K562 (cell line): Measurements from ENCODE around the gene BCL2L13. TPM values are rescaled to one million over a fixed set of nuclear protein-coding genes. Genes with fewer than 3 reads are reported as not detected.

Experiments used
- ATAC-seq: fragments of 200-7000 bp; cut with Tn5 transposase; 3 replicates; pipeline ENCODE4 v1.9.1; 2020; ENCODE audit warnings: moderate library complexity
- BruUV-seq: library from RNA; stranded (reverse); fragments of 400-500 nt; replicated peaks from 2 replicates; lab custom pipeline; 2021; lab: Mats Ljungman, UMichigan
- CTCF ChIA-PET: fragments of 300-600 bp; formaldehyde crosslinking; extraction: SDS; loops from one replicate; lab custom pipeline; 2021; ENCODE audit warnings: low intra/inter-chr PET ratio; lab: Yijun Ruan, JAX
- POLR2A ChIA-PET: fragments of 300-600, 350-650 bp; sonication (Branson Sonifier 250); formaldehyde crosslinking; extraction: SDS; loops from one replicate; lab custom pipeline; 2021; ENCODE audit warnings: antibody characterized with exemption, inconsistent platforms; lab: Yijun Ruan, JAX
- DNase-seq, 4 experiments: peaks; one replicate each; pipeline versions ENCODE4 v3.0.0 to v3.0.0-alpha.2; 2011 to 2018; ENCODE audit warnings: low spot score in 3 of 4, mixed read lengths in 3 of 4; ENCODE audit errors: extremely low read depth in 1 of 4
- FAIRE-seq: peaks from 2 replicates; lab custom pipeline; 2011; peaks lifted over from hg19 to GRCh38; lab: Jason Lieb, UNC
- H2AFZ ChIP-seq: 2 replicates; pipeline ENCODE4 v1.6.0; 2011; ENCODE audit warnings: low read depth, low read length, control low read depth, inconsistent platforms
- H3K27ac ChIP-seq: fragments of 200-600 bp; 3 replicates; pipeline ENCODE4 v1.8.0; 2011; ENCODE audit warnings: low read depth, mild to moderate bottlenecking, control low read depth, inconsistent platforms, low read length, moderate library complexity, mixed read lengths; ENCODE audit errors: extremely low read depth
- H3K27me3 ChIP-seq, 2 experiments: fragments of 300-600 bp in 1 of 2; 2 replicates in 1 of 2; 3 replicates in 1 of 2; pipeline versions ENCODE4 v1.6.0 to v1.8.0; 2011; ENCODE audit warnings: inconsistent platforms in 2 of 2, low read length in 2 of 2, mild to moderate bottlenecking in 1 of 2, mixed read lengths in 1 of 2, moderate library complexity in 1 of 2; ENCODE audit not compliant: control insufficient read depth in 2 of 2, insufficient read depth in 2 of 2
- H3K36me3 ChIP-seq: fragments of 300-600 bp; 3 replicates; pipeline ENCODE4 v1.8.0; 2011; ENCODE audit warnings: mild to moderate bottlenecking, low read length, inconsistent platforms; ENCODE audit not compliant: control insufficient read depth, insufficient read depth
- H3K4me1 ChIP-seq, 2 experiments: fragments of 200-600 bp in 1 of 2; replicated peaks in 1 of 2; 2 replicates in 1 of 2; 3 replicates in 1 of 2; pipeline versions ENCODE4 v1.5.1 to v1.8.0; 2011; ENCODE audit warnings: inconsistent platforms in 2 of 2, low read length in 2 of 2, mild to moderate bottlenecking in 1 of 2, mixed read lengths in 1 of 2, moderate library complexity in 1 of 2; ENCODE audit not compliant: control insufficient read depth in 2 of 2, insufficient read depth in 2 of 2
- H3K4me2 ChIP-seq: 2 replicates; pipeline ENCODE4 v1.6.1; 2011; ENCODE audit warnings: low read length, control low read depth, inconsistent platforms, mixed read lengths; ENCODE audit not compliant: insufficient read depth
- H3K4me3 ChIP-seq: fragments of 200-600 bp; sonication (generic), shearing (Covaris generic); 2 replicates; pipeline ENCODE4 v1.5.1; 2016; ENCODE audit warnings: control low read depth, inconsistent platforms
- H3K79me2 ChIP-seq: fragments of 200-600 bp; 3 replicates; pipeline ENCODE4 v1.8.0; 2011; ENCODE audit warnings: low read length, inconsistent platforms; ENCODE audit not compliant: control insufficient read depth, insufficient read depth
- H3K9ac ChIP-seq, 2 experiments: 2 replicates each; pipeline versions ENCODE4 v1.6.0 to v1.6.1; 2011; ENCODE audit warnings: low read depth in 2 of 2, low read length in 2 of 2, control low read depth in 1 of 2, inconsistent platforms in 1 of 2, mild to moderate bottlenecking in 1 of 2, mixed read lengths in 1 of 2; ENCODE audit not compliant: insufficient read depth in 1 of 2
- H3K9me1 ChIP-seq: one replicate; pipeline ENCODE4 v1.6.0; 2011; ENCODE audit warnings: inconsistent platforms, mild to moderate bottlenecking, low read length, moderate library complexity; ENCODE audit not compliant: control insufficient read depth, insufficient read depth
- H3K9me3 ChIP-seq: replicated peaks from 2 replicates; pipeline ENCODE4 v1.5.1; 2011; ENCODE audit warnings: low read depth, low read length, inconsistent platforms; ENCODE audit not compliant: control insufficient read depth, insufficient read depth
- H4K20me1 ChIP-seq: replicated peaks from 2 replicates; pipeline ENCODE4 v1.6.1; 2011; ENCODE audit warnings: low read length, inconsistent platforms, mixed read lengths; ENCODE audit not compliant: control insufficient read depth, insufficient read depth
- CBFA2T3 ChIP-seq: fragments of 450-650 bp; IDR thresholded peaks from 2 replicates; pipeline ENCODE4 v1.6.1; 2017
- CEBPB ChIP-seq: fragments of 450-650 bp; IDR thresholded peaks from 2 replicates; pipeline ENCODE4 v1.6.1; 2016; ENCODE audit warnings: missing genetic modification characterization, missing compliant biosample characterization
- CHD2 ChIP-seq: IDR thresholded peaks from 2 replicates; pipeline ENCODE4 v1.6.1; 2011; ENCODE audit warnings: low read depth, low read length
- FOXP1 ChIP-seq: sonication (generic); formaldehyde crosslinking; IDR thresholded peaks from 2 replicates; pipeline ENCODE4 v1.8.0; 2022; ENCODE audit warnings: mild to moderate bottlenecking, missing genetic modification reagents
- KHSRP ChIP-seq: fragments of 450-650 bp; IDR thresholded peaks from 2 replicates; pipeline ENCODE4 v1.6.1; 2017
- MAFK ChIP-seq: IDR thresholded peaks from 2 replicates; pipeline ENCODE4 v1.6.1; 2011; ENCODE audit warnings: low read length, improper control_type of control experiment
- MEIS2 ChIP-seq: fragments of 450-650 bp; IDR thresholded peaks from 2 replicates; pipeline ENCODE4 v1.6.1; 2014; ENCODE audit warnings: mild to moderate bottlenecking; ENCODE audit not compliant: partially characterized antibody
- MTF1 ChIP-seq: fragments of 250-450 bp; sonication (Bioruptor Pico); IDR thresholded peaks from 2 replicates; pipeline ENCODE4 v1.9.0; 2021; ENCODE audit warnings: moderate library complexity, mild to moderate bottlenecking, inconsistent platforms, borderline replicate concordance
- MYBL2 ChIP-seq, 2 experiments: fragments of 450-650 bp in 1 of 2; sonication (generic) in 1 of 2; formaldehyde crosslinking in 1 of 2; IDR thresholded peaks; 2 replicates each; pipeline versions ENCODE4 v1.6.1 to v1.8.1; 2017 to 2022; ENCODE audit warnings: borderline replicate concordance in 1 of 2, inconsistent platforms in 1 of 2, low read depth in 1 of 2, mild to moderate bottlenecking in 1 of 2, missing genetic modification reagents in 1 of 2, moderate library complexity in 1 of 2
- NR1H2 ChIP-seq: sonication (generic); formaldehyde crosslinking; IDR thresholded peaks from 2 replicates; pipeline ENCODE4 v1.4.0; 2020; ENCODE audit warnings: mild to moderate bottlenecking, missing genetic modification reagents
- ZBED1 ChIP-seq: IDR thresholded peaks from 2 replicates; pipeline ENCODE4 v1.6.1; 2014
- ZNF551 ChIP-seq: fragments of 250-450 bp; sonication (Bioruptor Pico); IDR thresholded peaks from 2 replicates; pipeline ENCODE4 v1.5.0; 2021; ENCODE audit warnings: mild to moderate bottlenecking, moderate library complexity
- ZNF696 ChIP-seq: fragments of 250-450 bp; sonication (Bioruptor Pico); conservative IDR thresholded peaks from 2 replicates; pipeline ENCODE4 v1.4.0; 2020; ENCODE audit warnings: mild to moderate bottlenecking, moderate library complexity
- WGBS: fragments of 100-300 bp; shearing (Covaris generic); methylation state at CpG from one replicate; pipeline ENCODE4 v1.1.6; 2016; ENCODE audit warnings: low coverage, mixed read lengths; ENCODE audit not compliant: insufficient coverage; ENCODE audit errors: missing lambda C conversion rate; 5-methylcytosine and 5-hydroxymethylcytosine counted together
- in situ Hi-C: fragments of 300-500 bp; cut with MboI; formaldehyde crosslinking; loops from 4 replicates; pipeline ENCODE4 v1.15.0; 2018; ENCODE audit warnings: inconsistent platforms, mixed read lengths
- intact Hi-C: fragments of 100-400 bp; cut with micrococcal nuclease; formaldehyde crosslinking; loops from 2 replicates; pipeline ENCODE4 v1.14.2; 2022
- polyA plus RNA-seq, 8 experiments: library from polyadenylated mRNA; depleted of rRNA in 4 of 8; stranded (reverse) in 5 of 8; unstranded in 3 of 8; fragments of >200 nt; fragmentation: Nextera tagmentation in 2 of 8; fragmentation: Illumina TruSeq in 1 of 8; extraction: Ambion mirVana in 2 of 8; extraction: Trizol in 1 of 8; gene quantifications; 2 replicates each; pipeline versions ENCODE4 v1.2.1 to v1.2.3, GENCODE V29; 2011 to 2014; ENCODE audit warnings: inconsistent platforms in 1 of 8, missing spikeins in 1 of 8
- total RNA-seq, 7 experiments: library from RNA; depleted of rRNA in 6 of 7; stranded (reverse); fragments of >200 nt in 6 of 7; fragmentation: Illumina TruSeq in 2 of 7; extraction: Trizol in 2 of 7; gene quantifications; 2 replicates each; pipeline versions ENCODE4 v1.2.1 to v1.2.3, GENCODE V29; 2011 to 2021; ENCODE audit warnings: low replicate concordance in 1 of 7
- TF ChIP-seq, protein P1 (sequence below): fragments of 200-800 bp; sonication (Bioruptor generic); IDR thresholded peaks from 2 replicates; pipeline ENCODE4 v1.6.1; 2017; ENCODE audit warnings: missing genetic modification characterization, missing compliant biosample characterization
- TF ChIP-seq, protein P2 (sequence below), 2 experiments: fragments of 450-650 bp in 1 of 2; sonication (generic) in 1 of 2; formaldehyde crosslinking in 1 of 2; IDR thresholded peaks in 1 of 2; conservative IDR thresholded peaks in 1 of 2; 2 replicates each; pipeline versions ENCODE4 v1.6.1 to v1.8.1; 2016 to 2023; ENCODE audit warnings: mild to moderate bottlenecking in 2 of 2, moderate library complexity in 2 of 2, inconsistent platforms in 1 of 2, missing genetic modification reagents in 1 of 2
- TF ChIP-seq, protein P3 (sequence below): fragments of 250-450 bp; sonication (Bioruptor Pico); IDR thresholded peaks from 2 replicates; pipeline ENCODE4 v1.5.0; 2021
- TF ChIP-seq, protein P4 (sequence below): fragments of 250-450 bp; sonication (Bioruptor Pico); IDR thresholded peaks from 2 replicates; pipeline ENCODE4 v1.8.0; 2021; ENCODE audit warnings: borderline replicate concordance, mild to moderate bottlenecking, moderate library complexity; ENCODE audit not compliant: poor library complexity, severe bottlenecking

Gene BCL2L13
- total and polyA plus RNA-seq, 9 of the 15 experiments (the other 6 are each of a cell fraction or from before 2014, with no cell fraction given), result 41.5 to 63.4 (median 56.5) TPM

DNA sequence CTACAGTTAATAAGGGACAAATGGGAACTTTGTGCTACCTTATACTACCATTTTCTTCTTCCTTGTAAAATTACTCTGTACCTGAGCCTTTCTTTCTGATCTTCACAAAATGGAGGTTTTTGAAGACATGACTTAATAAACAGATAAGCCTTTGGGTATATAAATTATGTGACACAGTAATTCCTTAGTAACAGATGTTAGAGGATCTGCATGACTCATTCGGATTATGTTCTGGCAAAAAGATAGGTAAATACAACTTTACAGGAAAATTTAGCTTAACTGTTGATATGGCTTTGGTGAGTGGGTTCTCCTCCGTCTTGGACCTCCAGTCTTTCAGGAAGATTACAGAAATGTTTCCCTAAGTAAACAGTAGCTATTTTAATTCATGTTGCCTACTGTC, 73.9 kb downstream of the BCL2L13 start (continued):
- TF ChIP-seq CBFA2T3, result 0 out of 2 replicates have a peak, but pooled peaks have one; percentile 18
- TF ChIP-seq ZBED1, result no peak
- TF ChIP-seq, protein P1, sequence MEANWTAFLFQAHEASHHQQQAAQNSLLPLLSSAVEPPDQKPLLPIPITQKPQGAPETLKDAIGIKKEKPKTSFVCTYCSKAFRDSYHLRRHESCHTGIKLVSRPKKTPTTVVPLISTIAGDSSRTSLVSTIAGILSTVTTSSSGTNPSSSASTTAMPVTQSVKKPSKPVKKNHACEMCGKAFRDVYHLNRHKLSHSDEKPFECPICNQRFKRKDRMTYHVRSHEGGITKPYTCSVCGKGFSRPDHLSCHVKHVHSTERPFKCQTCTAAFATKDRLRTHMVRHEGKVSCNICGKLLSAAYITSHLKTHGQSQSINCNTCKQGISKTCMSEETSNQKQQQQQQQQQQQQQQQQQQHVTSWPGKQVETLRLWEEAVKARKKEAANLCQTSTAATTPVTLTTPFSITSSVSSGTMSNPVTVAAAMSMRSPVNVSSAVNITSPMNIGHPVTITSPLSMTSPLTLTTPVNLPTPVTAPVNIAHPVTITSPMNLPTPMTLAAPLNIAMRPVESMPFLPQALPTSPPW (CRISPR knock-in tag), result no peak
- TF ChIP-seq, protein P2, sequence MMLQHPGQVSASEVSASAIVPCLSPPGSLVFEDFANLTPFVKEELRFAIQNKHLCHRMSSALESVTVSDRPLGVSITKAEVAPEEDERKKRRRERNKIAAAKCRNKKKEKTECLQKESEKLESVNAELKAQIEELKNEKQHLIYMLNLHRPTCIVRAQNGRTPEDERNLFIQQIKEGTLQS (IDR thresholded peaks at IDR 0.05), result 0 out of 2 replicates have a peak, but pooled peaks have one; percentile 29
- TF ChIP-seq, protein P2 (CRISPR knock-in tag; conservative IDR thresholded peaks at IDR 0.05), result no peak
- TF ChIP-seq, protein P3, sequence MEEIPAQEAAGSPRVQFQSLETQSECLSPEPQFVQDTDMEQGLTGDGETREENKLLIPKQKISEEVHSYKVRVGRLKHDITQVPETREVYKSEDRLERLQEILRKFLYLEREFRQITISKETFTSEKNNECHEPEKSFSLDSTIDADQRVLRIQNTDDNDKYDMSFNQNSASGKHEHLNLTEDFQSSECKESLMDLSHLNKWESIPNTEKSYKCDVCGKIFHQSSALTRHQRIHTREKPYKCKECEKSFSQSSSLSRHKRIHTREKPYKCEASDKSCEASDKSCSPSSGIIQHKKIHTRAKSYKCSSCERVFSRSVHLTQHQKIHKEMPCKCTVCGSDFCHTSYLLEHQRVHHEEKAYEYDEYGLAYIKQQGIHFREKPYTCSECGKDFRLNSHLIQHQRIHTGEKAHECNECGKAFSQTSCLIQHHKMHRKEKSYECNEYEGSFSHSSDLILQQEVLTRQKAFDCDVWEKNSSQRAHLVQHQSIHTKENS (CRISPR knock-in tag), result no peak
- TF ChIP-seq MEIS2, result peak; percentile 11

DNA sequence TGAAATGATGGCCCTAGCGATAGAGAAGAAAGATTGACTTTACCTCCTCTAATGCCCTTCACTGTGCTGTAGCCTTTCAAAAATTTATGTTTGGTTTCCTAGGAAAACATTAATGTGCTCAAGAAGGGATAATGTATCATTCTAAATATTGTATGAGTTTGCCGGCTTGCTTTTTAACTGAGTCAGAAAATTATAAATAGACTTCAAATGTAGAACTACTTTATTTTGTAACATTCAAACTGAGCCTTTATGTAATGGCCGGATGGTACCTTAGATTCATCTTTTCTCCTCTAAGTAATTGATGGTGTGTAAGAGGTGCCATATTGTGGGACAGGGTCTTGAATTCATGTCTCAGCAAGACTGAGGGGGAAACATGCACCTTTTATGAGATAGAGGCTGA, 78.0 kb downstream of the BCL2L13 start:
- intact Hi-C loops, result no loop called here
- Histone ChIP-seq H3K4me1 (no peaks in the 10 kb centered on the region), H3K9ac (no peak overlapping the region), H4K20me1 (no peaks in the 10 kb centered on the region), H2AFZ (no peak overlapping the region), H3K27me3 (no peaks in the 10 kb centered on the region), H3K36me3 (peaks cover 6% of the 10 kb centered on the region; the same call in 1 of the 3 replicates), H3K79me2 (no peaks in the 10 kb centered on the region), H3K9me3 (no peaks in the 10 kb centered on the region), H3K9me1 (no peaks in the 10 kb centered on the region), H3K27ac (no peak overlapping the region), H3K4me3 (no peak overlapping the region), H3K4me2 (no peak overlapping the region)
- POLR2A ChIA-PET, result no interaction called here
- WGBS, result 81% methylated on average over 3 of the region's 3 CpGs
- no TSS peak for BruUV-seq
- CTCF ChIA-PET, result no interaction called here
- DNase-seq (no peak), ATAC-seq (no peak), FAIRE-seq (no peak)
- TF ChIP-seq KHSRP (no peak), NR1H2 (CRISPR knock-in tag) (no peak), FOXP1 (no peak), MTF1 (no peak), ZNF696 (CRISPR knock-in tag) (no peak), CHD2 (no peak), CEBPB (no peak), ZNF551 (CRISPR knock-in tag) (no peak), MAFK (no peak), MYBL2 (IDR thresholded peaks at IDR 0.05; ENCODE audit: low read depth) (no peak), MYBL2 (CRISPR knock-in tag; IDR thresholded peaks at IDR 0.05; ENCODE audit: borderline replicate concordance) (no peak)
- TF ChIP-seq, protein P4, sequence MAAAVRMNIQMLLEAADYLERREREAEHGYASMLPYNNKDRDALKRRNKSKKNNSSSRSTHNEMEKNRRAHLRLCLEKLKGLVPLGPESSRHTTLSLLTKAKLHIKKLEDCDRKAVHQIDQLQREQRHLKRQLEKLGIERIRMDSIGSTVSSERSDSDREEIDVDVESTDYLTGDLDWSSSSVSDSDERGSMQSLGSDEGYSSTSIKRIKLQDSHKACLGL, result no peak
- in situ Hi-C loops, result no loop called here
